ENCODE measurements around the gene TLK2.
"Not testable (repeated sequence)": the region's sequence is repeated elsewhere in the genome, so short reads cannot be mapped to it uniquely, and the experiment has no call there.

Gene TLK2

DNA sequence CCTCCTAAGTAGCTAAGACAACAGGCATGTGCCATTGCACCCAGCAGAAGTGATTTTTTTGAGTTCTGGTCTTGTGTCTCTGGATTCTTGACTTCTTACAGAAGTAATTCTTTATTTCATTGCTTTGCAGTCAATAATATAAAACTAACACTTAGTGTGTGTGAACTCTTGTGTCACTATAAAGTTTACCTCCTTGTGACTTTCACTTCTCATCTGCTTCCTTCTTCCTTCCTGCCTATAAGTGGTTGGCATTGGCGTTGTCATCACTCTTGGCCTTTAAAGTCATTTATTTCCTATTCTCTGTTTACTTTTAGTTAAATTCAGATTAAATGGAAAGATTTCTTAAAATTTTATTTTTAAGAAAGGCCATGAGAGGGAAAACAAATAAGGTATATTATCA is 12.4 kb downstream of the TLK2 start:
- DNase-seq: not testable (repeated sequence)

DNA sequence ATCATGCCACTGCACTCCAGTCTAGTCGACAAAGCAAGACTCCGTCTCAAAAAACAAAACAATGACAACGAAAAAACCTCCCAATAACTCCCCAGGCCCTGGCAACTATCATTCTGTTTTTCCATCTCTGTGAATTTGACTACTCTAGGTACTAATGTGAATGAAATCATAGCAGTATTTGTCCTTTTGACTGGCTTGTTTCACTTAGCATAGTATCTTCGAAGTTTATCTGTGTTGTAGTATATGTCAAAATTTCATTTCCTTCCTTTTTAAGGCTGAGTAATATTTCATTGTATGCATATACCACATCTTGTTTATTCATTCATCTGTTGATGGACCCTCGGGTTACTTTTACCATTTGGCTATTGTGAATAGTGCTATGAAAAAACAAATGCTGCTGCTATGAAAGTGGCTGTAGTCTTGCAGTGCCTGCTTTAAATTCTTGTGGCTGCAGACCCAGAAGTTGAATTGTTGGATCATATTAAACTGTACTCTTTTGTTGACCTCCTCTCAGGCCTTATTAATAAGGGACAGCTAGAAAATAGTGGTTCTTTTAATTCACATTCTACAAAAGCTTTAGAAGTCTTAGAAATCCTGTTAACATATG is 14.5 kb downstream of the TLK2 start:
- not testable (repeated sequence) for DNase-seq

DNA sequence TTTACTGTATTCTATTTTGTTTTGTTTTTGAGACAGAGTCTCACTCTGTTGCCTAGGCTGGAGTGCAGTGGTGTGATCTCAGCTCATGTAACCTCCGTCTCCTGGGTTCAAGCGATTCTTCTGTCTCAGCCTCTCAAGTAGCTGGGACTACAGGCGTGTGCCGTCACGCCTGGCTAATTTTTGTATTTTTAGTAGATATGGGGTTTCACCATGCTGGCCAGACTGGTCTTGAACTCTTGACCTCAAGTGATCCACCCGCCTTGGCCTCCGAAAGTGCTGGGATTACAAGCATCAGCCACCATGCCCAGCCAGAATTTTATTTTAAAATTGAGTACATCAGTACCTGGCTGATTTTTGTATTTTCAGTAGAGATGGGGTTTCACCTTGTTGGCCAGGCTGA is 15.4 kb downstream of the TLK2 start:
- not testable (repeated sequence) for DNase-seq

DNA sequence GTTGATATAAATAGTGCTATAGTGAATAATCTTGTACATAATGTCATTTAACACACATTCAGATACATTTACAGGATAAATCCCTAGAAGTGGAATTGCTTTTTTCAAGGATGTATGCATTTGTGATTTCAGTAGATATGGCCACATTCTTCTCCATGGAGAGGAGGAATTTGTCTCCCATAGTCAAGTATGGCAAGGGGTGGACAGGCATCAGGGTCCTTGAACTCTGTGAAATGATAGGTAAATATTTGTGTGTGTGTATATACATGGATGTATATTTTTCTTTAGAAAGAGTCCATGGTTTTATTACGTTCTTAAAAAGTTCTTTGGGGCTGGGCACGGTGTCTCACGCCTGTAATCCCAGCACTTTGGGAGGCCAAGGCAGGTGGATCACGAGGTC is 17.7 kb downstream of the TLK2 start:
- not testable (repeated sequence) for DNase-seq

DNA sequence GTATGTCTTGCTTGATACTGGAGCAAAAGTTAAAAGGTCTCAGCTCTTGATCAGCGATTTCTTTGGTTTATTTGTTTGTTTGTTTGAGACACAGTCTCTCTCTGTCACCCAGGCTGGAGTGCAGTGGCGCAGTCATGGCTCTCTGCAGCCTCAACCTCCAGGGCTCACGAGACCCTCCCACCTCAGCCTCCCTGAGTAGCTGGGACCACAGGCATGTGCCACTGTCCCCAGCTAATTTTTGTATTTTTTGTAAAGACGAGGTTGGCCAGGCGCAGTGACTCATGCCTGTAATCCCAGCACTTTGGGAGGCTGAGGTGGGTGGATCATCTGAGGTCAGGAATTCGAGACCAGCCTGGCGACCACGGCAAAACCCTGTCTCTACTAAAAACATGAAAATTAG is 20.2 kb downstream of the TLK2 start:
- not testable (repeated sequence) for DNase-seq

DNA sequence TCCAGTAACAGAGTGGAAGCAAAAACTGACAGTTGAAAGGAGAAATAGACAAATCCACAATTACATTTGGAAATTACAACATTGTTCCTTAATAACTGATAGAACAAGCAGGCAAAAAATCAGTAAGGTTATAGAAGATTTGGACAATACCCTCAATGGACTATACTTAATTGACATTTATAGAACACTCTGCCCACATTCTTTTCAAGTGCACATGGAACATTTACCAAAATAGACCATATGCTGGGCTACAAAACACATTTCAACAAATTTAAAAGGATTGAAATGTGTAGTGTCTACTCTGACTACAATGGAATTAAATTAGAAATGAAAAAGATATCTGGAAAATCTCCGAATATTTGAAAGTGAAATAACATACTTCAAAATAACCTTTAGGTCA is 21.8 kb downstream of the TLK2 start:
- DNase-seq: not testable (repeated sequence)

DNA sequence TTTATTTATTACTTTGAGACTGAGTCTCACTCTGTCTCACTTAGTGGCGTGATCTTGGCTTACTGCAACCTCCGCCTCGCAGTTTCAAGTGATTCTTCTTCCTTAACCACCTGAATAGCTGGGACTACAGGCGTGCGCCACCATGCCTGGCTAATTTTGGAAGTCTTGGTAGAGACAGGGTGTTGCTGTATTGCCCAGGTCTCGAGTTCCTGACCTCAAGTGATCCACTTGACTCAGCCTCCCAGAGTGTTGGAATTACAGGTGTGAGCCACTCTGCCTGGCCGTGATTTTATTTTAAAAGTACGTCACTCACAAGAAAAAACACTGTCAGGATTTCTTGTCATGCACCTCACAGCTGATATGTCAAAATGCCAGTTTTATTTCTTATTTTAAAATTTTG is 26.2 kb downstream of the TLK2 start:
- DNase-seq: not testable (repeated sequence)

DNA sequence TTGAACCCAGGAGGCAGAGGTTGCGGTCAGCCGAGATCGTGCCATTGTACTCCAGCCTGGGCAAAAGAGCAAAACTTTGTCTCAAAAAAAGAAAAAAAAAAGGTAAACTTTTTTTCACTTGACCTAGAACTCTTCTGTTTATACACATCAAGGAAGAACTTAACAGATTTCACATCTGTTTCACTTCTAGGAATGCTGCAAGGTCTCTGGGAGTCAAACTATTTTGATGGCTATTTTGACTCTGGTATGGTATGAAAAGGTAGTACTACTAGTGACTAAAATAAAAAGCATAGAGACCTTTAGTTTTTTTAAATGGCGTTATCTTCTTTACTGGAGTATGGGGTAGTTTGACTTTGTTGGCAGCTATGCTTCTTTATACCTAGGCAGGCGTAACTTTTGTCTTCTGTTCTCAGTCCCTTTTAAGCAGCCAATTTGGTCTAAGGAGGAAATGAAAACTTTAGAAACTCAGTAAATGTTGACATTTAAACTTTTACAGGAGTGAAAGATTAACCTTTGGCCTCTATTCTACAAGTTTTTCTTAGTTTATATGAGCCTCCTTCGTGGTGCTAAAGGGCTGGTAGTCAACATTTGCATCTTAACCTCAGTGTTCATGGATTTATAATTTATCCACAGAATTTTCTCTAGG is 28.7 kb downstream of the TLK2 start:
- DNase-seq: not testable (repeated sequence)

DNA sequence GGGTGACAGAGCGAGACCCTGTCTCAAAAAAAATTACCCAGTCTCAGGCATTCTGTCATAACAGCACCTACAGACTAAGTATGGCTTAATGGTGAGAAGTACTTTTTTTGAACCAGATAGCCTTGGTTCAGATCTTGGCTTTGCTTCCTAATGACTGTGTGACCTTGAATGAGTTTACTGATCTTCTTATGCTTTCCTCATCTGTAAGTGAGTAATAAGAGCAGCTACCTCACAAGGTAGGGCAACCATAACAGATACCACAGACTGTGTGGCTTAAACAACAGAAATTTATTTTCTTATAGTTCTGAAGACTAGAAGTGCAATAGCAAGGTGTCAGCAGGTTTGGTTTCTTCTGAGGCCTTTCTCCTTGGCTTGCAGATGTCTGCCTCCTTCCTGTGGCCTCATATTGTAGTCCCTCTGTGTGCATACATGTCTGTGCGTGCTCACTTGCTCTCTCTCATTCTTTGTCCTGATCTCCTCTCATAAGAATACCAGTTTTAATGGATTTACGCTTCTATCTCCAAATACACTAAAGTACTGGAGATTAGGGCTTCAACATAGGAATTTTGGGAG is 31.7 kb downstream of the TLK2 start:
- not testable (repeated sequence) for DNase-seq

DNA sequence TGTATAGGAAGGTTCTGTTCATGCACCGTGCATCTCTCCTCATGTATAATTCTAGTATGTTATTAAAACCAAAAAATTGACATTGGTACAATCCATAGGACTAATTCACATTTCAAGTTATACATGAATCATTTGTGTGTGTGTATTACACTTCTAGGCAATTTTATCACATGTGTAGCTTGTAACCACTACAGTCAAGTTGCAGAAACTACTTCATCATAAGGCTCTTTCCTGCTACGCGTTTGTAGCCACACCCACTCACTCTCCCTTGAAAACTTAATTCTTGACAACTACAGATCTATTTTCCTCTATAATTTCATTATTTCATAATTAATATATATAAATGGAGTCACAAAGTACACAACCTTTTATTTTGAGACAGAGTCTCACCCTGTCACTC is 32.4 kb downstream of the TLK2 start:
- not testable (repeated sequence) for DNase-seq

DNA sequence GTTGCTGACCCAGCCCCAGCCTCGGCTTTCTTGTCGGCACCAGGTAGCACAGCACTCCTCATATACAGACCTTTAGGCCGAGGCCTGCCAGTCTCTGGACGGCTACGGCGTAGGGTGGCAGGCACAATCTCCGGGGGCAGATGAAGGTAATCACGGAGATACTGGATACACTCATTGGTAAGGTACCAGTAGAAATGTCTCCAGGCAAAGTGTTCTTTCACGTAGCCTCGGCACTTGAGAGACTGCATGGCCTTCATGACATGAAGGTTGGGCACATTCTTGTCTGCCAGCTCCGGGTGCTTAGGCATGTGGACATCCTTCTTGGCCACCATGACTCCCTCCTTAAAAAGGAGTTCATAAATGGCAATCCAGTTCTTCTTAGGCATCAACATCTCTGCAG is 37.8 kb downstream of the TLK2 start:
- not testable (repeated sequence) for DNase-seq

DNA sequence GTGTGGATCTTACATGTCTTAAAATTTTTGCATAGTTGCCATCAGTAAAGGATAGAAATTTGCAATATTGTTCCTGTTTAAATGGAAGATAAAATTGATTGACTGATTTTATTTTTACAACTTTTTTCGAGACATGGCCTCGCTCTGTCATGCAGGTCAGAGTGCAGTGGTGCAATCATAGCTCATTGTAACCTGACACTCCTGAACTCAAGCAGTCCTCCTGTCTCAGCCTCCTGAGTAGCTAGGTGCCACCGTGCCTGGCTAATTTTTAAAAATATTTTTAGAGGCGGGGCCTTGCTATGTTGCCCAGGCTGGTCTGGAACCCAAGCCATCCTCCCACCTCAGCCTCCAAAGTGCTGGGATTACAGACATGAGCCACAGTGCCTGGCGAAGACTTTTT is 42.7 kb downstream of the TLK2 start:
- not testable (repeated sequence) for DNase-seq

DNA sequence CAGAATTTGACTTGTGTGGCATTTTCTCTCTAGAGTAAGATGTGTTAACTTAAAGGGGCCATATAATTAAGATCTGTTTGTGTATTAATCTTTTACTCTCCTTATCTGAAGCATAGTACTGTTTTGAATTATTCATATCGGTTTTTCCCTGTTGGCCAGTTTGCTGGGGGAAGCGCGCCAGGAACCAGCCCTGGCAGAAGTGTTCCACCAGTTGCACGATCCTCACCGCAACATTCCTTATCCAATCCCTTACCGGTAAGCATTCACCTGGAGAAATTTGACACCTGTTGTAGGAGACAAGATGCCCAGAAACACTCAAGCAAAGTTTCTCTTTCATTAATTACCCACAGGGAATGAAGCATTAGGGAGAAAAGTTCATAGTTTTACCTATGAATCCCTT is 45.5 kb downstream of the TLK2 start:
- not testable (repeated sequence) for DNase-seq

DNA sequence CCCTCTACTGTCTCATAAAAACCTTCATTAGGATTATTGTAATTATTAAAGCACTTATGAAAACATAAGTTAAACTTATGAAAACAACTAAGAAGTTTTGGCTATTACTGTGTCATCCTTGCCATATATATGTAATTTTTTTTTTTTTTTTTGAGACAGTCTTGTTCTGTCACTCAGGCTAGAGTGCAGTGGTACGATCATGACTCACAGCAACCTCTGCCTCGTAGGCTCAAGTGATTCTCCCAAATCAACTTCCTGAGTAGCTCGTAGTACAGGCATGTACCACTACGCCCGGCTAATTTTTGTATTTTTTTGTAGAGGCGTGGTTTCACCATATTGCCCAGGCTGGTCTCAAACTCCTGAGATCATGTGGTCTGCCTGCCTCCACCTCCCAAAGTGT is 46.7 kb downstream of the TLK2 start:
- DNase-seq: not testable (repeated sequence)

DNA sequence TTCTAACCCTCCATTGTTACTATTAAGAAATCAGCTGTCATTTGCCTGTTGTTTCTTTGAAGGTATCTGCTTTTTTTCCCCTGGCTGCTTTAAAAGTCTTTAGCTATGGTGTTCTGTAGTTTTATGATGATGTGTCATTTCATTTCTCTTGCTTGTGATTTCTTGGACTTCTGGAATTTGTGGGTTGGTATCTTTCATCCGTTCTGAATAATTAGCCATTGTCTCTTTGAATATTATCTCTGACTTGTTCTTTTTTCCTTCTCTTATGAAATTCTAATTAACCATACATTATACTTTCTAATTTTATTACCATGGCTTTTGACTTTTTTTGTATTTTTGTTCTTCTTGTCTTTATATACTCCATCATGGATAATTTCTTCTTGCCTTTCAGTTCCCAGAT is 52.3 kb downstream of the TLK2 start:
- not testable (repeated sequence) for DNase-seq

DNA sequence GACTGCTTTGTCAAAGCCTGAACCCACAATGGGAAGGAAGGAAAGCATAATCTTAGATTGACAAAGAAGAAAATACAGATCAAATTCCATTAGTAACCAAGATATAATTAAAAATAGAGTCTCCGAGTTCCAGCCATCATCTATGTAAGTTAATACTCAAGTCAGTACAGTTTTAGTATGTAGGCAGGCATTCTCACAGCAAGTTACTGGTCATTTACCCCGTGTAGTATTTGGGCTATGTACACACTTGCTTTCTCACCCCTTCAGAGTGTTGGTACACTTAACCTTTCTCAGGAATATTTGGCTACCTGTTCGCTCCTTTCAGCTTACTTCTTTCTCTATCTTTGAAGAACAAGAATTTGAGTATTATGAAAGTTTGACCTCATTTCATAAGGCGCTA is 57.9 kb downstream of the TLK2 start:
- not testable (repeated sequence) for DNase-seq

DNA sequence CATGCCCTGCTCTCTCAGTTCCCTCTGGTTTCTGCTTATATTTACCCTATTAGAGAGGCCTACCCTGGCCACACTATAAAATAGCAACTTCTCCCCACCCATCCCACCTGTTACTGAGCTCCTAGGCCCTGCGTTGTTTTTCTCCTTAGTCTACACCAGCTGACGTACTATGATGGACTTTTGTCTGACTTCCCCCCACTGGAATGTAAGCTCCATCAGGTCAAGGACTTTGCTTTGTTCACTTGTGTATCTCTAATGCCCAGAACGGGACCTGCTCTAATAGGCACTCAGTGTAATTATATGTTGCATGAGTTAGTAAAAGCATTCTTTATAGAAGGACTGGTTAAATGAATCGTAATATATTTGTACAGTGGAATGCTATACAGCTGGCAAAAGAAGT is 62.4 kb downstream of the TLK2 start:
- not testable (repeated sequence) for DNase-seq

DNA sequence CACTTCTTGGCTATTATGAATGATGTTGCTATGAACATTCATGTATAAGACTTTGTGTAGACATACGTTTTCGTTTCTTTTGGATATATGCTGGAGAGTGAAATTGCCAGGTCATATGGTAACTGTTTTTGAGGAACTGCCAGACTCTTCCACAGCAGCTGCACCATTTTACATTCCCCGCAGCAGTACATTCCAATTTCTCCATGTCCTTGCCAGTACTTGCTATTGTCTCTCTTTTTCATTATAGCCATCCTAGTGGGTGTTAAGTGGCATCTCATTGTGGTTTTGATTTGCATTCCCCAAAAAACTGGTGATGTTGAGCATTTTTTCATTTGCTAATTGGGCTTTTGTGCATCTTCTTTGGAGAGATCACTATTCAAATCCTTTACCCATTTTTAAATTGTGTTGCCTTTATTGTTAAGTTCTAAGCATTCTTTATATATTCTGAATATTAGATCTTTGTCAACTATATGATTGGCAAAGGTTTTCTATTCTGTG is 64.7 kb downstream of the TLK2 start:
- DNase-seq: not testable (repeated sequence)

DNA sequence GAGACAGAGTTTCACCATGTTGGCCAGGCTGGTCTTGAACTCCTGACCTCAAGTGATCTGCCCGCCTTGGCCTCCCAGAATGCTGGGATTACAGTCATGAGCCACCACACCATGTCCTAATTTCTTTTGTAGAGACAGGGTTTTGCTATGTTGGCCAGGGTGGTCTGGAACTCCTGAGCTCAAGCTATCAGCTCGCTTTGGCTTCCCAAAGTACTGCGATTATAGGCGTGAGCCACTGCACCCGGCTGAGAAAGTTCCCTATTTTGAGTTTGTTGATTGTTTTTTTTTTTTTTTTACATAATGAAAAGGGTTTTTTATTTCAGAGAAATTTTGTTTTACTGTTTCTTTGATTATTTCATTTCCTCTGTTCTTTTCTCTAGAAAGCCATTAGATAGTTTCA is 67.4 kb downstream of the TLK2 start:
- DNase-seq: not testable (repeated sequence)

DNA sequence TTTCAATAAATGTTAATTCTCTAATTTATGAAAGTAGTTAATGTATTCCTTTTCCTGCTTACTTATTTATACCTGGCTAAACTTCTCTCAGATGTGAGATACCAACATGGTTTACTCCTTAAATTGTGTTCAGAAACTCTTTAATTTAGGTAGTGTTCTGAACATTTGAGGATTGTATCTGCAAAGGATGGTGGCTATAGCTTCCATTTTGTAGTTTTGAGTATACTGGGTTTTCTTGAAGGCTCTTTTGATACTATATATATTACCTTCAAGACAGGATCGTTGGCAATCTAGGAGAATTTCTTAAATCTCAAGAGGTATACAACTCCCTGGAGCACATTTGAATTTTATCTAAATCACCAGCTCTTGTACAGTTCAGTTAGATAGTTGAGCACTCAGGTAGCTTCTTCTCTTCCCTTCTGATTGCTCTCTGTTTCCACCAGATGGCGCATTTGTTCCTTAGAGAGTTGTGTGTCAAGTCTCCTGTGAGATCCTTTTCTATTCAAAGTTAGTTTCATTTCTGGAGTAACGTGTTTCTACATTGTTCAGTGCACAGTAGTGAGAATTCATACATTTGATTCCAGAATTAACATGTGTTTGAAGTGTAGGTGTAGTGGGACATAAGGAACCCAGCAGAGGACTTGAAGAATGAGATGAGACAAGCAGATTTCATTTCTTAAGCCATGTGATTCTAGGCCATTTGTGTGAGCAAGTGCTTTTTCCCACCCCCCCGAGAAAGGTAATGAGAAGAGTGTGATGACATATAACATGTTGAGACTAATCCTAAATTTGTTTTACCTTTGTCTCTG is 74.4 kb downstream of the TLK2 start:
- not testable (repeated sequence) for DNase-seq

DNA sequence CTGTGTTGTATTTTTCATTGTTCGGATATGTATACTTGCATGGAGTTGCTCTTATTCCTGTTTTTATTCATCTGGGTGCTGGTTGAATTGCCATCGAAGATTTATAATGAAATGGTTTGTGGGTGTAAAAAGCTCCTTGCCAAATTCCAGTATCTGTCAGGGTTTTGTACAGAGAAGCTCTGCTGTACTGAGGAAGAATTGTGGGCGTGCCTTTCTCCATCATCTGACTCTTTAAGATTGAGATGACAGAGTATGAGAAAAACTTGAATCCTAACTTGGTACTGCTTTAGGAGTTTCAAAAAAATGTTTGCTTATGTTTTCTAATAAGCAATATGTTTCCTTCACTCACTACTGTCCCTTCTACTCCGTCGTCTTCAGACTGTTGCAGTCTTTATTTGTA is 78.9 kb downstream of the TLK2 start:
- DNase-seq: not testable (repeated sequence)

DNA sequence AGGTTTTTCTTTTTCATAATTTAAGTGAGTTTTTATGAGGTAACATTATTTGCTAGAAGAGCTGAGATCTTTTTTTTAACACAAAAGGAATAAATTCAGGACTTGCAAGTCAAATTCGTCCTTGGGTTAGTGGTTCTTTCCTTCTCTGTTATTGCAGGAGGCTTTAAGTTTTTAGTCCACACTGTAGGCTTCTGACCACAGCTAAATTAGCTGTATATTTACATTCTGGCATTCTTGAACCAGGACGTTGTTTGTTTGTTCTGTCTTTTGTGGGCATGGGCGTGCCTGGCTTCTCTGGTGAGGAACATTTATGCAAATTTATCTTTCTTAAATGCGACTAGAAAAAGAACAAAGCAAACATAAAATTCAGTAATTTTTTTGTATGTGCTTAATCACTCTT is 80.3 kb downstream of the TLK2 start:
- not testable (repeated sequence) for DNase-seq

DNA sequence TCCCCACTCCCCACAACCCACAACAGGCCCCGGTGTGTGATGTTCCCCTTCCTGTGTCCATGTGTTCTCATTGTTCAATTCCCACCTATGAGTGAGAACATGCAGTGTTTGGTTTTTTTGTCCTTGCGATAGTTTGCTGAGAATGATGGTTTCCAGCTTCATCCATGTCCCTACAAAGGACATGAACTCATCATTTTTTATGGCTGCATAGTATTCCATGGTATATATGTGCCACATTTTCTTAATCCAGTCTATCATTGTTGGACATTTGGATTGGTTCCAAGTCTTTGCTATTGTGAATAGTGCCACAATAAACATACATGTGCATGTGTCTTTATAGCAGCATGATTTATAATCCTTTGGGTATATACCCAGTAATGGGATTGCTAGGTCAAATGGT is 82.3 kb downstream of the TLK2 start:
- not testable (repeated sequence) for DNase-seq

All from NCI-H1436 treated with DMSO at 0.1 percent for 48 hours (cell line).